GM19193 (cell line): Measurements from ENCODE around the gene GON7.

Source experiments
- POLR2A ChIP-seq: IDR thresholded peaks from 4 replicates; pipeline ENCODE4 v1.6.1; 2011; ENCODE audit not compliant: insufficient read depth, insufficient read length; ENCODE audit errors: extremely low read depth

Gene GON7, protein sequence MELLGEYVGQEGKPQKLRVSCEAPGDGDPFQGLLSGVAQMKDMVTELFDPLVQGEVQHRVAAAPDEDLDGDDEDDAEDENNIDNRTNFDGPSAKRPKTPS

GRCh38 chr14:93206793-93207467, at the start of gene GON7, which contains the start of gene UBR7:
Gene GON7 (minus strand): TSS chr14:93207065. CDS start chr14:93207037, 28 bp downstream.
Gene UBR7 (plus strand): TSS chr14:93207256. CDS start chr14:93207292, 36 bp downstream.
- TF ChIP-seq POLR2A = peak; percentile 90

DNA sequence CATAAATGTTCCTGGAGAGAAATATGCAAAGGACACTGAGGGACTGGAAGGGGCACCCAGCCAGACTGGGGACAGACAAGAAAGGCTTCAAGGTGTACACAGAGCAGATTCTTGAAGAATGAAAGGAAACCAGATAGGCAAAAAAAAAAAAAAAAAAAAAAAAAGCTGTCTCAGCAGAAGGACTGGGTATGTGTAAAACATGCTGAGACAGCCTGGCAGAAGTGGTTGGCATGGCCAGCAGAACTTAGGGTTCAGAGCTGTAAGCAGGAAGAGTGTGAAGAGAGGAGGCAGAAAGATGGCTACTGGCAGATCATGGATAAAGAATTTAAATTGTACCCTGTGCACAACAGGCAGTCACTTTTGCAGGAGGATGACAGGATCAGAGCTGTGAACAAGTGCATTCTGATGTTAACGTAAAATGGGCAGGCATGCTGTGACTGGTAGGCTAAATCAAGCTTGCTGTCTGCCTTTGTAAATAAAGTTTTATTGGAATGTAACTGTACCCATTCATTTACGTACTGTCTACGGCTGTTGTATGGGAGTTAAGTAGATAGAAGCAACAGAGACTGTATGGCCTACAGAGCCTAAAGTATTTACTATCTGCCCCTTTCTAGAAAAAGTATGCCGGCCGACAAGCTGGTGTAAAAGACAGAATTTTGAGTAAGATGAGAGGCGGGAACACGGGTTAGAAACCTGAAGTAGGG, 42.4 kb upstream of the GON7 start:
- TF ChIP-seq POLR2A = no peak

GRCh38 chr14:93246534-93246933, 39.7 kb upstream of the GON7 start:
- no peak for TF ChIP-seq POLR2A

- no peak for TF ChIP-seq POLR2A
Observed at GRCh38 chr14:93245764-93246420, 39.0 kb upstream of the GON7 start.

GRCh38 chr14:93240678-93241000, 33.8 kb upstream of the GON7 start:
- no peak for TF ChIP-seq POLR2A

GRCh38 chr14:93239869-93240677, 33.2 kb upstream of the GON7 start:
- TF ChIP-seq POLR2A = no peak

GRCh38 chr14:93234798-93235197, 27.9 kb upstream of the GON7 start:
- TF ChIP-seq POLR2A = no peak

DNA sequence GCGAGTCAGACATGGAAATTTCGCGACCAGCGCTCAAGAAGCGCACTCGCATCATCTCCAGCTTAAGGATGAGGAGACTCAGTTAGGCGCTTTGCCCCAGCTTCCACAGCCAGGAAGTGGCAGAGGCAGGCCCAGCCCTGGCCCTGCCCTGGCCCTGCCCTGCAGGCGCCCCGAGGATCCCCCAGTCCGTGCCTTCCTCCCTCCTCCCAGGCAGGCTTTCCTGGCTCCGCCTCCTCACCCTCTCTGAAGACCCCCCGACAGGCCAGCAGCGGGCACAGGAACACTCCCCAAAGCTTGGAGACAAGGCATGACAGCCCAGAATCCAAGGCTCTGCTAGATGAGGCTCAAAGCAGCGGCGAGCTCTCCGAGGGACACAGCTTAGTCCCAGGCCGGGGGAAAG, 25.3 kb upstream of the GON7 start:
- no peak for TF ChIP-seq POLR2A

- TF ChIP-seq POLR2A = no peak
Observed at GRCh38 chr14:93231129-93231979, 24.5 kb upstream of the GON7 start.

- TF ChIP-seq POLR2A = no peak
Observed at GRCh38 chr14:93230539-93230938, 23.7 kb upstream of the GON7 start.

GRCh38 chr14:93228550-93228949, 21.7 kb upstream of the GON7 start:
- no peak for TF ChIP-seq POLR2A

DNA sequence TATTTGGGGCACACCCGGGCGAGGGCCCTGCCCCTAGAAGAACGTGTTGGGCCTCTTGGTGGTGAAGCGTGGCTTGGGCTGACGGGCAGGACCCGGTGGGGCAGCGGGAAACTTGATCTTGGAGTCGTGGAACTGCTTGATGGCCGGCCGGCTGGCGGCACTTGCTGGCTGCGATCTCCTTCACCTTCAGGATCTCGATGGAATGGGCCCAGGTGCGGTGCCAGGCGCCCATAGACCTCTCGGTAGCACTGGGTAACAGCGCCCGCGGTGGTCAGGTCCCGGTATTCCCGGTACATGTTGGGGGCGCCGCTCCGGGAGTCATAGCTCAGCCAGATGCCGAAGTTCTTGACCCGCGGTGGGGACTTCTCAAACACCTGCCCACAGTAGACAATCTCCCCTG, 16.7 kb upstream of the GON7 start:
- TF ChIP-seq POLR2A = no peak

DNA sequence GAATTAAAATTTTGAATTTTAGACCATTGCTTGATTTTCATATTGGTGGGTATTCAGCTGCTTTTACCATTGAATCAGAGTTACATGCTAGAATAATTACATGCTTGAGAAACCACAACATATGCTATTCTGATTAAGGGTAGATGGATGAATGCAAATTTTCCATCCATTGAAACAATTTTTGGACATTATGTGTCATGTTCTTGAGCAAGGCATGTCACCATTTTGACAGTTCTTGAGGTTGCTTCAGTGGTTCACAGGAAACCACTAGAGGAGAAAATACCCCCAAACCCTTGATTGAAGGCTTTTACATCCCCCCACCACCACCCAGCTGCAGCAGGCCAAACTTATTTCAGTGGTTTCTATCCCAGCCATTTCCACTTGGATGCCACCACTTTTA, 13.6 kb upstream of the GON7 start:
- no peak for TF ChIP-seq POLR2A
